Breast epithelium (tissue), 4 donors: Measurements from ENCODE around the gene RNF223. TPM values are rescaled to one million over a fixed set of nuclear protein-coding genes. Genes with fewer than 3 reads are reported as not detected.
"Not testable (repeated sequence)": the region's sequence is repeated elsewhere in the genome, so short reads cannot be mapped to it uniquely, and the experiment has no call there.

ENCODE experiments used
- DNase-seq, 2 donors: peaks; one replicate each; pipeline ENCODE4 v3.0.0-alpha.2; 2019; ENCODE audit warnings: low spot score in 2 of 2
- H3K27ac ChIP-seq, 2 donors: fragments of 200-600 bp; sonication (generic) in 1 of 2; one replicate each; pipeline ENCODE4 v1.5.1; 2016 to 2019; ENCODE audit warnings: mild to moderate bottlenecking in 1 of 2
- H3K27me3 ChIP-seq, 2 donors: fragments of 200-600 bp; sonication (generic) in 1 of 2; one replicate each; pipeline versions ENCODE4 v1.5.1 to v1.6.0; 2017 to 2019; ENCODE audit warnings: control low read depth in 1 of 2, mild to moderate bottlenecking in 1 of 2
- H3K36me3 ChIP-seq: fragments of 200-600 bp; one replicate; pipeline ENCODE4 v1.5.1; 2019
- H3K4me1 ChIP-seq, 2 donors: fragments of 200-600 bp; sonication (generic); one replicate each; pipeline ENCODE4 v1.5.1; 2016 to 2019; ENCODE audit warnings: control low read depth in 1 of 2
- H3K4me3 ChIP-seq, 3 donors: fragments of 200-600 bp; sonication (generic); 1 replicate in 2 of 3; 2 replicates in 1 of 3; pipeline ENCODE4 v1.5.1; 2016 to 2019; ENCODE audit warnings: mild to moderate bottlenecking in 3 of 3, moderate library complexity in 2 of 3
- H3K9me3 ChIP-seq, 2 donors: fragments of 200-600 bp; sonication (generic) in 1 of 2; one replicate each; pipeline ENCODE4 v1.5.1; 2016 to 2019; ENCODE audit warnings: control low read depth in 1 of 2
- CTCF ChIP-seq, 3 donors: fragments of 450-650 bp; IDR thresholded peaks; one replicate each; pipeline ENCODE4 v1.5.1; 2016 to 2017; ENCODE audit warnings: antibody characterized with exemption in 3 of 3, mild to moderate bottlenecking in 3 of 3, moderate library complexity in 3 of 3
- POLR2A ChIP-seq: fragments of 450-650 bp; IDR thresholded peaks from one replicate; pipeline ENCODE4 v1.6.1; 2016; ENCODE audit warnings: antibody characterized with exemption, mild to moderate bottlenecking, moderate library complexity
- POLR2AphosphoS5 ChIP-seq, 3 donors: sonication (generic); formaldehyde crosslinking; IDR thresholded peaks; one replicate each; pipeline ENCODE4 v1.6.1; 2017; ENCODE audit warnings: antibody characterized with exemption in 3 of 3
- intact Hi-C: fragments of 100-400 bp; cut with DNase I; formaldehyde crosslinking; loops from one replicate; pipeline ENCODE4 v1.15.1; 2023; ENCODE audit warnings: low total_unique reads
- total RNA-seq, 3 donors: library from RNA; depleted of rRNA; stranded (reverse); fragments of >200 nt; gene quantifications; one replicate each; pipeline ENCODE4 v1.1.0, GENCODE V29; 2016

Gene RNF223
- total RNA-seq, 3 donors from 2014 or later, result 0.33 to 2.8 TPM; not detected in 1

GRCh38 chr1:1034439-1034781, 39.7 kb downstream of the RNF223 start:
- H3K4me3 ChIP-seq, result peak overlapping the region in 2 of 3 donors; percentile 55 to 71
- DNase-seq, result no peak
- intact Hi-C loops, result no loop called here

GRCh38 chr1:1033731-1034438, 40.2 kb downstream of the RNF223 start:
- peaks cover 6 to 7% of the 10 kb centered on the region in 2 donors for H3K4me1 ChIP-seq
- intact Hi-C loops, result no loop called here
- H3K27ac ChIP-seq, result no peak overlapping the region
- no peak for DNase-seq
- peak overlapping the region; percentile 23 to 71 (median 55) for H3K4me3 ChIP-seq
- no peak for TF ChIP-seq CTCF (IDR thresholded peaks at IDR 0.05)
- no peak for TF ChIP-seq POLR2A
- TF ChIP-seq POLR2AphosphoS5 (IDR thresholded peaks at IDR 0.05), result no peak
- no peaks in the 10 kb centered on the region for H3K36me3 ChIP-seq
- no peaks in the 10 kb centered on the region for H3K9me3 ChIP-seq
- no peaks in the 10 kb centered on the region for H3K27me3 ChIP-seq

More at GRCh38 chr1:1034439-1034781, 39.7 kb downstream of the RNF223 start:
- no peaks in the 10 kb centered on the region for H3K9me3 ChIP-seq
- H3K27me3 ChIP-seq, result no peaks in the 10 kb centered on the region
- TF ChIP-seq CTCF (IDR thresholded peaks at IDR 0.05), result no peak
- no peak for TF ChIP-seq POLR2AphosphoS5 (IDR thresholded peaks at IDR 0.05)
- TF ChIP-seq POLR2A, result no peak
- no peak overlapping the region for H3K27ac ChIP-seq
- no peaks in the 10 kb centered on the region for H3K36me3 ChIP-seq
- peaks cover 6 to 7% of the 10 kb centered on the region in 2 donors for H3K4me1 ChIP-seq

- Histone ChIP-seq H3K4me1 (peaks cover 6 to 7% of the 10 kb centered on the region in 2 donors), H3K27me3 (no peaks in the 10 kb centered on the region), H3K27ac (peak overlapping the region; percentile 25 to 62), H3K9me3 (no peaks in the 10 kb centered on the region), H3K4me3 (peak overlapping the region; percentile 32 to 71 (median 55)), H3K36me3 (no peaks in the 10 kb centered on the region)
- peak; percentile 92 to 93 for DNase-seq
- TF ChIP-seq POLR2AphosphoS5 (IDR thresholded peaks at IDR 0.05), result peak in 1 of 3 donors; percentile 24
- no peak for TF ChIP-seq POLR2A
- TF ChIP-seq CTCF (IDR thresholded peaks at IDR 0.05), result peak; percentile 41 to 77 (median 50)
- intact Hi-C loops, result no loop called here
These were observed 41.0 kb downstream of the RNF223 start for GRCh38 chr1:1033009-1033587.

- DNase-seq, result peak in 1 of 2 donors; percentile 40
- H3K4me3 ChIP-seq, result peak overlapping the region in 2 of 3 donors; percentile 55 to 71
- H3K27ac ChIP-seq, result peak overlapping the region; percentile 25 to 62
- peaks cover 6 to 7% of the 10 kb centered on the region in 2 donors for H3K4me1 ChIP-seq
- TF ChIP-seq POLR2AphosphoS5 (IDR thresholded peaks at IDR 0.05) (no peak), CTCF (IDR thresholded peaks at IDR 0.05) (no peak), POLR2A (no peak)
- no peaks in the 10 kb centered on the region for H3K36me3 ChIP-seq
- H3K9me3 ChIP-seq, result no peaks in the 10 kb centered on the region
- intact Hi-C loops, result no loop called here
- H3K27me3 ChIP-seq, result no peaks in the 10 kb centered on the region
These were observed 41.7 kb downstream of the RNF223 start for GRCh38 chr1:1032424-1032823.

GRCh38 chr1:1031659-1032235, 42.4 kb downstream of the RNF223 start:
- Histone ChIP-seq H3K4me1 (peaks cover 7% of the 10 kb centered on the region in 2 donors), H3K36me3 (no peaks in the 10 kb centered on the region), H3K4me3 (no peak overlapping the region), H3K27me3 (no peaks in the 10 kb centered on the region), H3K27ac (no peak overlapping the region), H3K9me3 (no peaks in the 10 kb centered on the region)
- TF ChIP-seq POLR2AphosphoS5 (IDR thresholded peaks at IDR 0.05) (no peak), POLR2A (no peak), CTCF (IDR thresholded peaks at IDR 0.05) (no peak)
- intact Hi-C loops, result no loop called here
- DNase-seq, result no peak

- intact Hi-C loops, H3K27me3 ChIP-seq, H3K36me3 ChIP-seq, DNase-seq, H3K4me3 ChIP-seq, H3K27ac ChIP-seq, H3K9me3 ChIP-seq: not testable (repeated sequence)
- peaks cover 7 to 10% of the 10 kb centered on the region in 2 donors for H3K4me1 ChIP-seq
These were observed 43.0 kb downstream of the RNF223 start for GRCh38 chr1:1030867-1031658.
